ENCODE results near the gene IBA57.

Gene IBA57

DNA sequence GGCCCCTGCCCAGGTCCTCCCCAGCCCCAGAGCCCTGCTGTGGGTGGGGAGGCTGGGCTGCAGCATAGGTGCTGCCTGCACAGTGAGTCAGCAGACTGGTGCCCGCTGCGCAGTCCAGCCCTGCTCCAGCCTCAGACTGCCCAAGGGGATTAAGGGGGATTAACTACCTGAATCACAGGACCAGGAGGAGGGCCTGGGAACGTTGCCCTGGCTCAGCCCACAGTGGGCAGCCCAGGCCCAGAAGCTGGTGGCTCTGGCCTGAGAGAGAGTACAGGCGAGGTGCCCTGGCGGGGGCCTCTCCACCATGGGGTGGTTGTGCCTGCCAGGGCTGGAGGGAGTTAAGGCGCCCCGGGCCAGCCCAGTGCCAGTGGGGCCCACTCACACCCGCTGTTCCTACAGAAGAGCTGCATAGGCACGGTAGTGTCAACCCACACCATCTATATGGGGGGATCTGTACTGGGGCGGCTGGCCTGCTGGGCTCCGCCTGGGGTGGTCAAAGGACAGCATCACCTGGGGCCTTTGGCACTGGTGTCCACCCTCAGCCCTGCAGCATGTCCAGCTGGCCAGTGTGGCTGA lies 44.6 kb downstream of the IBA57 start:
- no peak for DNase-seq (ENCODE audit: extremely low read depth, low read depth)
- TF ChIP-seq, protein P1, sequence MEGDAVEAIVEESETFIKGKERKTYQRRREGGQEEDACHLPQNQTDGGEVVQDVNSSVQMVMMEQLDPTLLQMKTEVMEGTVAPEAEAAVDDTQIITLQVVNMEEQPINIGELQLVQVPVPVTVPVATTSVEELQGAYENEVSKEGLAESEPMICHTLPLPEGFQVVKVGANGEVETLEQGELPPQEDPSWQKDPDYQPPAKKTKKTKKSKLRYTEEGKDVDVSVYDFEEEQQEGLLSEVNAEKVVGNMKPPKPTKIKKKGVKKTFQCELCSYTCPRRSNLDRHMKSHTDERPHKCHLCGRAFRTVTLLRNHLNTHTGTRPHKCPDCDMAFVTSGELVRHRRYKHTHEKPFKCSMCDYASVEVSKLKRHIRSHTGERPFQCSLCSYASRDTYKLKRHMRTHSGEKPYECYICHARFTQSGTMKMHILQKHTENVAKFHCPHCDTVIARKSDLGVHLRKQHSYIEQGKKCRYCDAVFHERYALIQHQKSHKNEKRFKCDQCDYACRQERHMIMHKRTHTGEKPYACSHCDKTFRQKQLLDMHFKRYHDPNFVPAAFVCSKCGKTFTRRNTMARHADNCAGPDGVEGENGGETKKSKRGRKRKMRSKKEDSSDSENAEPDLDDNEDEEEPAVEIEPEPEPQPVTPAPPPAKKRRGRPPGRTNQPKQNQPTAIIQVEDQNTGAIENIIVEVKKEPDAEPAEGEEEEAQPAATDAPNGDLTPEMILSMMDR (IDR thresholded peaks at IDR 0.05; ENCODE audit: low read depth, low read length) = no peak

DNA sequence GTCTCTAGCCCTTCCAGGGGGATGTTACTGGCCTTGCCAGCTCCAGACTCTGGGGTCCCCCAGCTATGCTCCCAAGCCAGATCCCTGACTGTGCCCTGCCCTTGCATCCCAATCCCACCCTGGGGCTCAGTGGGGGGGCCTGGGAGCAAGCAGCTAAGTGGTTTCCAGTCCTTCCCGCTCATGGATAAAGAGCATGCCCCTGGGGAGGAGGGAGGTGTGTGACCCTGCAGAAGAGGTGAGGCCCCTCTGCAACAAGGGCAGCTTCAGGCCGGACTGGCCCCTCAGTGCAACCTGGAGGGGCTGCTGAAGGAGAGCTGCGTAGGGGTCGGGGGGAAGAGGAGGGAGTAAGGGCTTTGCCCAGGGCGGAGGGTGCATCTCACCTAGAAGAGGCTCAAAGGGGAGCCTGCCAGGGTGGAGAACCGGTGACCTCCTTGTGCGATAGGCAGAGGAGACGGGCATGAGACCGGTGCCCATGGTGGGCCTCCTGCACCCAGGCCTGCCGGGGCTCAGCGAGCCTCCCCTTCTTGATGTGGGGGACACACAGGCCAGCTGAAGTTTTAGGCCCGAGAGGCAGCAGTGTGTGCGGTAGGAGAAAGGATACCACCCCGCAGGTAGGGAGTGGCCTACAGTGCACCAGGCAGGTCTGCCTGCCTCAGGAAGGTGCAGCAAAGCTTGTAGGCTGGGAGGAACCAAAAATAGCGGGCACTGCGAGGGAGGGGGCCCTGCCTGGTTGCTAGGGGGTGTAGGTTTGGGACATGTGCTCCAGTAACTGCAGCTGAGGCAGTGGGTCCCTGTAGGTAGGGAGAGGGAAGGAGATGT lies 45.3 kb downstream of the IBA57 start:
- DNase-seq (ENCODE audit: extremely low read depth, low read depth) = no peak
- TF ChIP-seq, protein P1 (IDR thresholded peaks at IDR 0.05; ENCODE audit: low read depth, low read length) = no peak

DNA sequence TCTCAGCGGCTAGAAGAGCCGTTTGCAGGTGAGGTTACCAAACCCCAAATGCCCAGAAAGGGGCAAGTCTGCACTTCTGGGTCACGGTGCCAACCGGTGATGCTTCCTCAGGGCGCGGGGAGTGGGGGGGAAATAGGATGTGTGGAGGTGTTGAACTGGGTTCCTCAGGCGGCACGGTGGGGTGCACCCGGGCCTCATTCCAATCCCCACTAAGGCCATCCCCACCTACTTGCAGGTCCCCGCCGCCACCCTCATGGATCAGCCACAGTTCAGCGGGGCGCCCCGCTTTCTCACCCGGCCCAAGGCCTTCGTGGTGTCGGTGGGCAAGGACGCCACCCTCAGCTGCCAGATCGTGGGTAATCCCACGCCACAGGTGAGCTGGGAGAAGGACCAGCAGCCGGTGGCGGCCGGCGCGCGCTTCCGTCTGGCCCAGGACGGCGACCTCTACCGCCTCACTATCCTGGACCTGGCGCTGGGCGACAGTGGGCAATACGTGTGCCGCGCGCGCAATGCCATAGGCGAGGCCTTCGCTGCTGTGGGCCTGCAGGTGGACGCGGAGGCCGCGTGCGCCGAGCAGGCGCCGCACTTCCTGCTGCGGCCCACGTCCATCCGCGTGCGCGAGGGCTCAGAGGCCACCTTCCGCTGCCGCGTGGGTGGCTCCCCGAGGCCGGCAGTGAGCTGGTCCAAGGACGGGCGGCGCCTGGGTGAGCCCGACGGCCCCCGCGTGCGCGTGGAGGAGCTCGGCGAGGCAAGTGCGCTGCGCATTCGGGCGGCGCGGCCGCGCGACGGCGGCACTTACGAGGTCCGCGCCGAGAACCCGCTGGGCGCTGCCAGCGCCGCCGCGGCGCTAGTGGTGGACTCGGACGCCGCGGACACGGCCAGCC lies 46.2 kb downstream of the IBA57 start:
- TF ChIP-seq, protein P1 (IDR thresholded peaks at IDR 0.05; ENCODE audit: low read depth, low read length) = no peak
- no peak for DNase-seq (ENCODE audit: extremely low read depth, low read depth)

DNA sequence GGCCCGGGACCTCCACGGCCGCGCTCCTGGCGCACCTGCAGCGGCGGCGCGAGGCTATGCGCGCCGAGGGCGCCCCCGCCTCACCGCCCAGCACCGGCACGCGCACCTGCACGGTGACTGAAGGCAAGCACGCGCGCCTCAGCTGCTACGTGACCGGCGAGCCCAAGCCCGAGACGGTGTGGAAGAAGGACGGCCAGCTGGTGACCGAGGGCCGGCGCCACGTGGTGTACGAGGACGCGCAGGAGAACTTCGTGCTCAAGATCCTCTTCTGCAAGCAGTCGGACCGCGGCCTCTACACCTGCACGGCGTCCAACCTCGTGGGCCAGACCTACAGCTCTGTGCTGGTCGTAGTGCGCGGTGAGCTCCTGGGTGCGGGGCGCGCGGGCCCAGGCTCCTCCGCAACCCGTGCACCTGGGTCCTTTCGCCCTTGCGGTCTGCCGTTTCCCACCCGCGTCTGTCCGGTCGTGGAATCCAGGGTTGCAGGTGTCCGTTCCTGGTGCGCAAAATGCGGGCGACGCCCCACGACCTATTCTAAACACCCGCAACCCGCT lies 46.9 kb downstream of the IBA57 start:
- no peak for DNase-seq (ENCODE audit: extremely low read depth, low read depth)
- TF ChIP-seq, protein P1 (IDR thresholded peaks at IDR 0.05; ENCODE audit: low read depth, low read length) = no peak

DNA sequence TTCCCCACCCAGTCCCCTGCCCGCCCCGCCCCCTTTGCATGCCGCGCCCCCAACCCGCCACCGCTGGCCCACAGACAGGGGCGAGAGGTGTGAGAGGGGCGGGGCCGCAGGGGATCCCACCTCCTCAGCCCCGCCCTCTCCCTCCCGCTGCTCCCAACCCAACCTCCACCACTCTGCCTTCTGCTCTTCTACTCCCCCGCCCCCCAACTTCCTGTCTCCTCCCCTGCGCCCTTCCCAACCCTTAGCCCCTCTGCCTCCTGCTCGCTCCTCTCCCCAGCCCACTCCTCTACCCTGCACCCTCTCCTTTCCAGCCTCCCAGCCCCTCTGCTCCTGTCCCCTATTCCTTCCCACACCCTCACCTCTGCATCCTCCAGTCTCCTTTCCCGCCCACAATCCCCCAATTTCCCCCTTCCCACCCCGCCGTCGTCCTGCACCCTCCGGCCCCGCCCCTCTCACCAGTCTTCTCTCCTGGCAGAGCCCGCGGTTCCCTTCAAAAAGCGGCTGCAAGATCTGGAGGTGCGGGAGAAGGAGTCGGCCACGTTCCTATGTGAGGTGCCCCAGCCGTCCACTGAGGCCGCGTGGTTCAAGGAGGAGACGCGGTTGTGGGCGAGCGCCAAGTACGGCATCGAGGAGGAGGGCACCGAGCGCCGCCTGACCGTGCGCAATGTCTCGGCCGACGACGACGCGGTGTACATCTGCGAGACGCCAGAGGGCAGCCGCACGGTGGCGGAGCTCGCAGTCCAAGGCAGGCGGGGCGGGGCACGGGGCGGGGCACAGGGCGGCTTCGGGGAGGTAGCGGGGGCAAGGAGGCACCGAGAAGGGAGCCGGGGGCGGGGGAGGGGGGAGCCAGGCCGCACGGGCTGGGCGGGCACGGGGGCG lies 47.6 kb downstream of the IBA57 start:
- DNase-seq (ENCODE audit: extremely low read depth, low read depth) = peak; percentile 41
- TF ChIP-seq, protein P1 (IDR thresholded peaks at IDR 0.05; ENCODE audit: low read depth, low read length) = peak; percentile 57

DNA sequence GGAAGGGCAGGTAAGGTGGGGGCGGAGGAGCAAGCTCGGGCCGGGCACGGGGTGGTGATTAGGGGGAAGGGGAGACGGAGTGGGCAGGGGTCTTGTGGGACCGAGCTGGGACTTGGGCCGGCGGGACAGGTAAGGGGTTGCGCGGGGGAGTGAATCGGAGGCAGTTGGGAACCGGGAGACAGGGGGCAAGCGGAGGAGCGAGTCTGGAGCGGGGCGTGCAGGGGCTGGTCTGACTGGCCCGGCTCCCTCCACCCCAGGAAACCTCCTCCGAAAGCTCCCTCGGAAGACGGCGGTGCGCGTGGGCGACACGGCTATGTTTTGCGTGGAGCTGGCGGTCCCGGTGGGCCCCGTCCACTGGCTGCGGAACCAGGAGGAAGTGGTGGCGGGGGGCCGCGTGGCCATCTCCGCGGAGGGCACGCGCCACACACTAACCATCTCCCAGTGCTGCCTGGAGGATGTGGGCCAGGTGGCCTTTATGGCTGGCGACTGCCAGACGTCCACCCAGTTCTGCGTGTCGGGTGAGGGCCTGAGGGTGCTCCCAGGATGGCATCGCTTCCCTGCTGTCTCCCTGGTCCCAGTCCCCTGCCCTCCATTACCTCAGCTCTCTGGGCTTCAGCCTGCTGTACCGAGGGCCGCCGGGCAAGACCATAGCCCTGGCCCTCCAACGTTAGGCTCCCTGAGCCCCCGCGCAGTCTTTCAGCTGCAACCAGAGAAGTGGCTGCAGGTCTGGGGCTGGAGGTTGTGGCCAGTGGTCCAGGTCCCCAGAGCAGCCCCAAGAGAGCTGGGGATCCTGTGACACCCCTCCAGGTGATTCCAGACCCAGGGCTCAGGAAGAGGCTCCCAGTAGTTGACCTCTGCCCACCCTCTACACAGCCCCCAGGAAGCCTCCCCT lies 48.6 kb downstream of the IBA57 start:
- no peak for DNase-seq (ENCODE audit: extremely low read depth, low read depth)
- TF ChIP-seq, protein P1 (IDR thresholded peaks at IDR 0.05; ENCODE audit: low read depth, low read length) = no peak

Data from AG09319 (cell line).